Chondrocyte (in vitro differentiated cells): Measurements from ENCODE around the gene MEF2B. TPM values are rescaled to one million over a fixed set of nuclear protein-coding genes. Genes with fewer than 3 reads are reported as not detected.

Experiments used
- DNase-seq: peaks from one replicate; pipeline ENCODE4 v3.0.0; 2021; ENCODE audit warnings: mixed read lengths, low spot score
- H3K27ac Mint-ChIP-seq: one replicate; pipeline ENCODE4 v1.8.0; 2021; ENCODE audit warnings: mild to moderate bottlenecking, moderate library complexity, mixed read lengths; ENCODE audit not compliant: unreplicated experiment
- H3K27me3 Mint-ChIP-seq: 2 replicates; pipeline ENCODE4 v1.8.0; 2021; ENCODE audit warnings: low read depth, mixed read lengths
- H3K36me3 Mint-ChIP-seq: 2 replicates; pipeline ENCODE4 v1.8.0; 2021; ENCODE audit warnings: low read depth, mixed read lengths
- H3K4me1 Mint-ChIP-seq: 2 replicates; pipeline ENCODE4 v1.8.0; 2021; ENCODE audit warnings: low read depth, mild to moderate bottlenecking, mixed read lengths
- H3K4me3 Mint-ChIP-seq: one replicate; pipeline ENCODE4 v1.8.0; 2021; ENCODE audit warnings: mild to moderate bottlenecking, moderate library complexity, mixed read lengths; ENCODE audit not compliant: unreplicated experiment
- H3K9me3 Mint-ChIP-seq: 2 replicates; pipeline ENCODE4 v1.8.0; 2021; ENCODE audit warnings: low read depth, mixed read lengths
- total RNA-seq: library from RNA; stranded (reverse); gene quantifications from 3 replicates; pipeline ENCODE4 v1.2.1, GENCODE V29; 2021
- TF ChIP-seq, protein P1 (sequence below): fragments of 200-600 bp; sonication (generic); IDR thresholded peaks from 2 replicates; pipeline ENCODE4 v1.5.0; 2021; ENCODE audit warnings: antibody characterized with exemption, mild to moderate bottlenecking, moderate library complexity

The MEF2B gene
- total RNA-seq, 1 donor from 2014 or later: 1.2 TPM

DNA sequence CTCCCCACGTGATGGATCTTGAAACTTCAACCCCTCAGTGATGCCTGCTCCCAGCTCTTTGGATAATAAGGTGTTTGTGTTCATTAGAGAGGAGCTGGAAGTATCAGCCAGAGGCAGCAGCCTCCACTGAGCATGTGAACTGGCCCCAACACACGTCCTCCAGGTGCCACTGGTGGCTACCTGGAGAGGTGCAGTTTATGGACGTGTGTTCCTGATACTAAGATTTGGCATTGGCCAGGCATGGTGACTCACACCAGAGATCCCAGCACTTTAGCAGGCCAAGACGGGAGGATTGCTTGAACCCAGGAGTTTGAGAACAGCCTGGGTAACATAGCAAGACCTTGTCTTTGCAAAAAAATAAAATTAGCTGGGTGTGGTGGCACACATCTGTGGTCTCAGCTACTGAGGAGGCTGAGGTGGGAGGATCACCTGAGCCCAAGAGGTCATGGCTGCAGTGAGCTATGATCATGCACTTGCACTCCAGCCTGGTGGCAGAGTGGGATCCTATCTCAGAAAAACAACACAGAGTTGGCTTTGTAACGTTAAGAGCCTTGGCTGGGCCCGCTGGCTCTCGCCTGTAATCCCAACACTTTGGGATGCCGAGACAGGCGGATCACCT lies 71.9 kb downstream of the MEF2B start:
- Mint-ChIP-seq H3K36me3 (peaks cover 4% of the 10 kb centered on the region), H3K27me3 (no peaks in the 10 kb centered on the region), H3K9me3 (no peaks in the 10 kb centered on the region), H3K4me1 (no peaks in the 10 kb centered on the region), H3K27ac (no peak overlapping the region), H3K4me3 (no peak overlapping the region)
- TF ChIP-seq, protein P1, sequence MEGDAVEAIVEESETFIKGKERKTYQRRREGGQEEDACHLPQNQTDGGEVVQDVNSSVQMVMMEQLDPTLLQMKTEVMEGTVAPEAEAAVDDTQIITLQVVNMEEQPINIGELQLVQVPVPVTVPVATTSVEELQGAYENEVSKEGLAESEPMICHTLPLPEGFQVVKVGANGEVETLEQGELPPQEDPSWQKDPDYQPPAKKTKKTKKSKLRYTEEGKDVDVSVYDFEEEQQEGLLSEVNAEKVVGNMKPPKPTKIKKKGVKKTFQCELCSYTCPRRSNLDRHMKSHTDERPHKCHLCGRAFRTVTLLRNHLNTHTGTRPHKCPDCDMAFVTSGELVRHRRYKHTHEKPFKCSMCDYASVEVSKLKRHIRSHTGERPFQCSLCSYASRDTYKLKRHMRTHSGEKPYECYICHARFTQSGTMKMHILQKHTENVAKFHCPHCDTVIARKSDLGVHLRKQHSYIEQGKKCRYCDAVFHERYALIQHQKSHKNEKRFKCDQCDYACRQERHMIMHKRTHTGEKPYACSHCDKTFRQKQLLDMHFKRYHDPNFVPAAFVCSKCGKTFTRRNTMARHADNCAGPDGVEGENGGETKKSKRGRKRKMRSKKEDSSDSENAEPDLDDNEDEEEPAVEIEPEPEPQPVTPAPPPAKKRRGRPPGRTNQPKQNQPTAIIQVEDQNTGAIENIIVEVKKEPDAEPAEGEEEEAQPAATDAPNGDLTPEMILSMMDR: no peak
- no peak for DNase-seq

DNA sequence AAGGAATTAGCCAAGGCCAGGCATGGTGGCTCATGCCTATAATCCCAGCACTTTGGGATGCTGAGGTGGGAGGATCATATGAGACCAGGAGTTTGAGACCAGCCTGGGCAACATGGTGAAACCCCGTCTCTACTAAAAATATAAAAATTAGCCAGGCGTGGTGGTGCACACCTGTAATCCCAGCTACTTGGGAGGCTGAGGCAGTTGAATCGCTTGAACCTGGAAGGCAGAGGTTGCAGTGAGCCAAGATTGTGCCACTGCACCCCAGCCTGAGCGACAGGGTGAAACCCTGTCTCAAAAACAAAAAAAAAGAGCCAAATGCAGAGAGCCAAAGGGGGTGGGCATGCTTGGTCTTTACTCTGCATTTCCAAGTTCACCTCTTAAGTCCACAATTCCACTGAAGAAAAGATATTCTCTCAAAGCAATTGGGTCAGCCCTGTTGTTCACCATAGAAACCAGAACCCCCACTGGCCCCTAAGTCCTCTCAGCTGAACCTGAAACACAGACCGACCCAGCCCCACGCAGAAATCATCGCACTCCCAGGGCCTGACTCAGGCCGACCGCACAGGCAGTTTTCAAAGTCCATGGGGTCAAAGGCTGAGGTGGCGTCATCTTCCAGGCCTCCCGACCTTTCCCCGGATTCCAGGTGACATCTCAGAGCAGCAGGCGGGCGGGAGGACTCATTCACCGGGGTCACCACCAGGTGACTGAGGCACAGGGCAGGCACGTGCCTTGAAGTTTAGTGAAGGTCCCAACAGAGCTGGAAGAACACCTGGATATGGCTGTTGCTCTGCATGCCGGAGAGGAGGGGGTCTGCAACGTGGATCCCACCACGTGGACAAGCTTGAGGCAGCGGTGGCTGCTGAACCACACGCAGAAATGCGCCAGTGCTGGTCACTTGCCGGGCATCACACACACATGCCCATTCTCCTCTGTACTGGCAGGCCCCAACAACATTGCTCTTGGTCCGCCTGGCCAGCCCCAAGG lies 73.1 kb downstream of the MEF2B start:
- no peak overlapping the region for H3K4me3 Mint-ChIP-seq
- TF ChIP-seq, protein P1: no peak
- no peak for DNase-seq
- peaks cover 4% of the 10 kb centered on the region for H3K36me3 Mint-ChIP-seq
- H3K9me3 Mint-ChIP-seq: no peaks in the 10 kb centered on the region
- no peaks in the 10 kb centered on the region for H3K4me1 Mint-ChIP-seq
- H3K27ac Mint-ChIP-seq: no peak overlapping the region
- H3K27me3 Mint-ChIP-seq: no peaks in the 10 kb centered on the region

DNA sequence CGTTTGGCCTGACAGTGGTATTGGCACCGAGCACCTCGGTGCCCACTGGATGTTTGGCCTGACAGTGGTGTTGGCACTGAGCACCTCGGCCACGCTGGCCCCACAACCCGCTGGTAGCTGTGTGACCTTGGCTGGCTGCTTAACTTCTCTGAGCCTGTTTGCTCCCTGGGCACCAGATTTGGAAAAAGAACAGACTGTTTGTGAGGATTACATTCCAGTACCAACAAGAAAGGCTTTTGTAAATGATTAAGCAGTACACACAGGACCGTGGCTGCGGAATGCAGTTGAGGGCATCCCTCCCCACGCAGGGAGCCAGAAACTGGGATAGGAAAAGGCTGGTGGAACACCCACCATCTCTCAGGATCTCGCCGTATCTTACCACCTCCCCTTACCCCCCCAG lies 74.4 kb downstream of the MEF2B start:
- Mint-ChIP-seq H3K27me3 (no peaks in the 10 kb centered on the region), H3K36me3 (peaks cover 4% of the 10 kb centered on the region), H3K27ac (no peak overlapping the region), H3K4me1 (no peaks in the 10 kb centered on the region), H3K9me3 (no peaks in the 10 kb centered on the region), H3K4me3 (no peak overlapping the region)
- TF ChIP-seq, protein P1: no peak
- no peak for DNase-seq

Other genes starting within 250 kb of the MEF2B start
- 34.5 to 54.7 TPM (median 50.6 TPM) in 3 replicates for gene HOMER3, start 229.0 kb downstream of the MEF2B start, total RNA-seq
- 63.8 to 87.4 TPM (median 66.4 TPM) in 3 replicates for gene SUGP2, start 136.7 kb downstream of the MEF2B start, total RNA-seq
- 24.6 to 36.1 TPM (median 26.8 TPM) in 3 replicates for gene ARMC6, start 136.7 kb downstream of the MEF2B start, total RNA-seq
- gene SLC25A42, start 106.3 kb downstream of the MEF2B start, total RNA-seq: 8.2 to 13.0 TPM (median 8.9 TPM) in 3 replicates
- gene TMEM161A, start 31.8 kb downstream of the MEF2B start, total RNA-seq: 21.9 to 27.1 TPM (median 26.0 TPM) in 3 replicates
- 14.5 to 29.6 TPM (median 14.6 TPM) in 3 replicates for gene BORCS8, start 21.9 kb upstream of the MEF2B start, total RNA-seq
- gene RFXANK, start 22.0 kb upstream of the MEF2B start, total RNA-seq: 64.8 to 68.9 TPM (median 66.5 TPM) in 3 replicates
- gene NR2C2AP, start 33.2 kb upstream of the MEF2B start, total RNA-seq: 6.4 to 13.4 TPM (median 8.3 TPM) in 3 replicates
- gene NCAN, start 41.7 kb upstream of the MEF2B start, total RNA-seq: not detected in 3 replicates
- 2.7 to 5.9 TPM (median 3.7 TPM) in 3 replicates for gene TM6SF2, start 103.0 kb upstream of the MEF2B start, total RNA-seq
- gene SUGP1, start 150.2 kb upstream of the MEF2B start, total RNA-seq: 40.7 to 50.1 TPM (median 45.0 TPM) in 3 replicates
- gene MAU2, start 150.6 kb upstream of the MEF2B start, total RNA-seq: 41.7 to 54.0 TPM (median 45.4 TPM) in 3 replicates
- 68.9 to 83.7 TPM (median 82.6 TPM) in 3 replicates for gene GATAD2A, start 235.4 kb upstream of the MEF2B start, total RNA-seq